Measurements from ENCODE around the gene RNU1-2. TPM values are rescaled to one million over a fixed set of nuclear protein-coding genes. Genes with fewer than 3 reads are reported as not detected.
"Not testable (repeated sequence)": the region's sequence is repeated elsewhere in the genome, so short reads cannot be mapped to it uniquely, and the experiment has no call there.

Gene RNU1-2
- total RNA-seq (1,000 to 10,000 TPM in 4 of 7 donors, under 1 TPM in 3; under 0.01 to 8,075 (median 6,234) TPM), polyA plus RNA-seq (not detected)
- long read RNA-seq, donor 1 = 0 reads
- long read RNA-seq, donor 2 = 0 reads

DNA sequence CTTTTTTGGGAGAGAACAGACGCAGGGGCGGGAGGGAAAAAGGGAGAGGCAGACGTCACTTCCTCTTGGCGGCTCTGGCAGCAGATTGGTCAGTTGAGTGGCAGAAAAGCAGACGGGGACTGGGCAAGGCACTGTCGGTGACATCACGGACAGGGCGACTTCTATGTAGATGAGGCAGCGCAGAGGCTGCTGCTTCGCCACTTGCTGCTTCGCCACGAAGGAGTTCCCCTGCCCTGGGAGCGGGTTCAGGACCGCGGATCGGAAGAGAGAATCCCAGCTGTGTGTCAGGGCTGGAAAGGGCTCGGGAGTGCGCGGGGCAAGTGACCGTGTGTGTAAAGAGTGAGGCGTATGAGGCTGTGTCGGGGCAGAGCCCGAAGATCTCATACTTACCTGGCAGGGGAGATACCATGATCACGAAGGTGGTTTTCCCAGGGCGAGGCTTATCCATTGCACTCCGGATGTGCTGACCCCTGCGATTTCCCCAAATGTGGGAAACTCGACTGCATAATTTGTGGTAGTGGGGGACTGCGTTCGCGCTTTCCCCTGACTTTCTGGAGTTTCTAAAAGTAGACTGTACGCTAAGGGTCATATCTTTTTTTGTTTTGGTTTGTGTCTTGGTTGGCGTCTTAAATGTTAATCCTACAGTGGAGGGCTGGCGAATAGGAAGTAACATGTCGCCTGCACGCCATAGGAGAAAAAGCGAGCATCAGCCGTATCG, at the start of gene RNU1-2:
TSS of gene RNU1-2 (plus strand) at position 383 of the 718 bp plus-strand sequence.
- intact Hi-C loops (cut with DNase I; ENCODE audit: low total_unique reads); DNase-seq; H3K36me3 ChIP-seq; H3K9me3 ChIP-seq; H3K27me3 ChIP-seq (replicated peaks in 1 of 7): not testable (repeated sequence)
- peak; percentile 81 to 97 (median 84) for TF ChIP-seq POLR2AphosphoS5 (IDR thresholded peaks at IDR 0.05)
- TF ChIP-seq POLR2A (IDR thresholded peaks at IDR 0.05) = peak in 2 of 3 donors; percentile 35 to 97
- WGBS, 5 donors = 0 to 1% (median 0%) methylated on average over 11 to 31 of the region's 39 CpGs
- peak within 1 kb of the TSS; percentile 65 to 92 (median 84) for H3K27ac ChIP-seq
- H3K4me1 ChIP-seq = peaks cover 6 to 21% (median 9%) of the 10 kb centered on the region in 6 donors
- H3K4me3 ChIP-seq = peak within 1 kb of the TSS in 4 of 8 donors; percentile 29 to 66 (median 37)

GRCh38 chr1:16856201-16856600, 39.6 kb upstream of the RNU1-2 start:
- H3K36me3 ChIP-seq; H3K4me1 ChIP-seq; H3K4me3 ChIP-seq; H3K9me3 ChIP-seq; H3K27me3 ChIP-seq (replicated peaks in 1 of 7); H3K27ac ChIP-seq; DNase-seq; intact Hi-C loops (cut with DNase I; ENCODE audit: low total_unique reads): not testable (repeated sequence)
- WGBS, 5 donors = 69 to 95% (median 78%) methylated on average over 1 to 2 of the region's 2 CpGs

GRCh38 chr1:16859167-16860041, 36.4 kb upstream of the RNU1-2 start:
- DNase-seq; H3K36me3 ChIP-seq; H3K27ac ChIP-seq; intact Hi-C loops (cut with DNase I; ENCODE audit: low total_unique reads); H3K4me1 ChIP-seq; H3K4me3 ChIP-seq; H3K9me3 ChIP-seq: not testable (repeated sequence)
- peaks cover 0 to 13% (median 0%) of the 10 kb centered on the region in 7 donors for H3K27me3 ChIP-seq (replicated peaks in 1 of 7)
- 51 to 71% (median 64%) methylated on average over 15 to 30 of the region's 46 CpGs for WGBS, 5 donors

DNA sequence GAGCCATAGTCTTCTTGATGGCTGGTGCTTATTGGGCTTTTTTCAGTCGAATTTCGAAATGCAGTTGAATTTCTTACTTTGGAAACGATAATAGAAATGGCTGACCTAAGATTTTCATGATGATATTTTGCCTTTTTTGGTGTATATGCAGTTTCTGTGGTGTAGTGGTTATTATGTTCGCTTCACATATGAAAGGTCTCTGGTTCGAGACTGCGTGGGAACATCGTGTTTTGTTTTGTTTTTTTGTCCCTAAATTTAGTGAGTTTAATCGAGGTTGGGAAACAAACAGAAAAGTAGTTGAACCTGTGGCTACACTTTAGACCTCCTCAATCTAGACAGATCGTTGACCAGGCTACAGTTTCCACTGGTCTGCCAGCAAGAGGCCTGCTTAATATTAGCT, 35.7 kb upstream of the RNU1-2 start:
- intact Hi-C loops (cut with DNase I; ENCODE audit: low total_unique reads) = not testable (repeated sequence)
- 65 to 73% (median 71%) methylated on average over 6 to 9 of the region's 9 CpGs for WGBS, 5 donors

GRCh38 chr1:16861832-16862245, 33.9 kb upstream of the RNU1-2 start:
- H3K4me1 ChIP-seq; DNase-seq; H3K4me3 ChIP-seq; H3K27ac ChIP-seq; intact Hi-C loops (cut with DNase I; ENCODE audit: low total_unique reads); H3K36me3 ChIP-seq; H3K9me3 ChIP-seq: not testable (repeated sequence)
- 38 to 77% (median 65%) methylated on average over 10 to 12 of the region's 16 CpGs for WGBS, 5 donors
- H3K27me3 ChIP-seq (replicated peaks in 1 of 7) = peaks cover 0 to 13% (median 0%) of the 10 kb centered on the region in 7 donors

More for the DNA sequence above, 35.7 kb upstream of the RNU1-2 start:
- not testable (repeated sequence) for H3K9me3 ChIP-seq, H3K4me1 ChIP-seq, H3K27ac ChIP-seq, H3K36me3 ChIP-seq, DNase-seq, H3K4me3 ChIP-seq
- H3K27me3 ChIP-seq (replicated peaks in 1 of 7) = peaks cover 0 to 13% (median 0%) of the 10 kb centered on the region in 7 donors

DNA sequence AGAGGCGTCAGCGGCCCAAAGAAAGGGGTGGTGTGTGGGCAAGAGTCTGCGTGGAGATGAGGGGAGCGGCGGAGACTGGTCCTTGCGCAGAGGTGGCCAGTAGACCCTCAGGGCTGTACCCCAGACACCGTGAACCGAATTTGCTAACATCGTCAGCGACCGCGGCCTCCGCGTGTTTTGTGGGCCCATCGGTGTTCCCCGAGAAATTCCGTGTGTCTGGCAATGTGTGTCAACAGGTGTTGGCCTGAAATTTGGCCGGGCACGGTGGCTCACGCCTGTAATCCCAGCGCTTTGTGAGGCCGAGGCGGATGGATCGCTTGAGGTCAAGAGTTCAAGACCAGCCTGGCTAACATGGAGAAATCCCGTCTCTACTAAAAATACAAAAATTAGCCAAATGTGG, 33.4 kb upstream of the RNU1-2 start:
- DNase-seq; H3K9me3 ChIP-seq; H3K4me3 ChIP-seq; H3K36me3 ChIP-seq; H3K4me1 ChIP-seq; intact Hi-C loops (cut with DNase I; ENCODE audit: low total_unique reads); H3K27ac ChIP-seq: not testable (repeated sequence)
- WGBS, 5 donors = 94 to 97% (median 95%) methylated on average over 23 to 25 of the region's 25 CpGs
- H3K27me3 ChIP-seq (replicated peaks in 1 of 7) = peaks cover 0 to 13% (median 0%) of the 10 kb centered on the region in 7 donors

DNA sequence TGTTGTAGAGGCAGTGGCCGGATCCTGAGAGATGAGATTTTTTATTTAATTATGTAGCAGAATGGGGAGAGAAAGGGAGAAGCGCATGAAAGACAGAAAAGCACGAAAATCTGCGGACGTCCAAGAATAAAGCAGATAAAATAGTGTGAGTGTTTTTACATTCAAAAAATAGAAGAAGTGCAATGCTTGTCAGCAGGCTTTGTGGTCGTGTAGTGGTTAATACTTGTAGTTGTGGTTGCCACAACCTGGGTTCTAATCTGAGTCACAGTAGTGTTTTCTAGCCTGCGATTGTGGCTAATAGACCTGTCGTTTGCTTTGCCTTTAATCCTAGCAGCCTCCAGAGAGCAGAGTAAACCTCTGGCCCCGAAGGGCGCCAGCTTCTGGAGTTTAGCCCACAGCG, 32.8 kb upstream of the RNU1-2 start:
- 56 to 70% (median 62%) methylated on average over 5 to 6 of the region's 11 CpGs for WGBS, 5 donors
- intact Hi-C loops (cut with DNase I; ENCODE audit: low total_unique reads); H3K36me3 ChIP-seq; H3K9me3 ChIP-seq; H3K4me3 ChIP-seq; DNase-seq; H3K4me1 ChIP-seq; H3K27ac ChIP-seq: not testable (repeated sequence)
- peaks cover 0 to 13% (median 0%) of the 10 kb centered on the region in 7 donors for H3K27me3 ChIP-seq (replicated peaks in 1 of 7)

GRCh38 chr1:16866926-16867707, 28.7 kb upstream of the RNU1-2 start:
- H3K9me3 ChIP-seq; H3K4me3 ChIP-seq; H3K4me1 ChIP-seq; intact Hi-C loops (cut with DNase I; ENCODE audit: low total_unique reads); H3K36me3 ChIP-seq; DNase-seq; H3K27ac ChIP-seq: not testable (repeated sequence)
- 12 to 35% (median 24%) methylated on average over 4 of the region's 6 CpGs for WGBS, 5 donors
- peaks cover 0 to 23% (median 2%) of the 10 kb centered on the region in 7 donors for H3K27me3 ChIP-seq (replicated peaks in 1 of 7)

DNA sequence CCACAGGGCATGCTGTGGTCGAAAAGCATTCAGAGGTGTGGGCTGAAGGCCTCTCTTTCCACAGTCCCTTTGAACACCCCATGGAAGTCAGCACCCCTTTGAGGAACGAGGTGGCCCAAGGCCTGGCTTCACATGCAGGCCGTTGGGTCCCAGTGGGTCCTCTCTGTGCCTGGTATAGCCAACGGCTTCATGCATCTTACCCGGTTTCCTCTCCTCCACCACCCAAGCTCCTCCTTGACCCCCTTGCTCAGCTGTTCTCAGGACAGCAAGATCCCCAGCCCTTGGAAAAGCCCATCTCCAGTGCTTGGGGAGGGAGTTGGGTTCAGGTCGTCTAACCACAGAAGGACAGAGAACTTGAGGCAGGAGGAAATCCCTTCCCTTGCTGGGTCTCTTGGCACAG, 27.0 kb upstream of the RNU1-2 start:
- WGBS, 5 donors = 82 to 91% (median 88%) methylated on average over 4 to 5 of the region's 6 CpGs
- H3K27ac ChIP-seq; DNase-seq; intact Hi-C loops (cut with DNase I; ENCODE audit: low total_unique reads); H3K36me3 ChIP-seq; H3K9me3 ChIP-seq; H3K4me3 ChIP-seq: not testable (repeated sequence)
- Histone ChIP-seq H3K27me3 (replicated peaks in 1 of 7) (peaks cover 0 to 35% (median 9%) of the 10 kb centered on the region in 7 donors), H3K4me1 (peaks cover 0 to 18% (median 7%) of the 10 kb centered on the region in 6 donors)

DNA sequence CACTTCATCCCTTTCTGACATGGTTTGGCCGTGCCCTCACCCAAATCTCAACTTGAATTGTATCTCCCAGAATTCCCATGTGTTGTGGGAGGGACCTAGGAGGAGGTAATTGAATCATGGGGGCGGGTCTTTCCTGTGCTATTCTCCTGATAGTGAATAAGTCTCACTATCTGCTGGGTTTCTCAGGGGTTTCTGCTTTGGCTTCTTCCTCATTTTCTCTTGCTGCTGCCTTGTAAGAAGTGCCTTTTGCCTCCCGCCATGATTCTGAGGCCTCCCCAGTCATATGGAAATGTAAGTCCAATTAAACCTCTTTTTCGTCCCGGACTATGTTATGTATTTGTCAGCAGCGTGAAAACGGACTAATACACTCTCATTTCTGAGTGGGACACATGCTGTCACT, 25.8 kb upstream of the RNU1-2 start:
- H3K4me3 ChIP-seq; intact Hi-C loops (cut with DNase I; ENCODE audit: low total_unique reads); H3K27ac ChIP-seq: not testable (repeated sequence)

More for the DNA sequence above, 25.8 kb upstream of the RNU1-2 start:
- not testable (repeated sequence) for DNase-seq, H3K9me3 ChIP-seq, H3K36me3 ChIP-seq
- Histone ChIP-seq H3K27me3 (replicated peaks in 1 of 7) (peaks cover 0 to 46% (median 10%) of the 10 kb centered on the region in 7 donors), H3K4me1 (peaks cover 0 to 19% (median 7%) of the 10 kb centered on the region in 6 donors)
- WGBS, 5 donors = 77 to 91% (median 81%) methylated on average over 6 of the region's 7 CpGs
